Measurements from ENCODE around the gene VWDE. TPM values are rescaled to one million over a fixed set of nuclear protein-coding genes. Genes with fewer than 3 reads are reported as not detected.
"Not testable (repeated sequence)": the region's sequence is repeated elsewhere in the genome, so short reads cannot be mapped to it uniquely, and the experiment has no call there.

VWDE gene
- total and polyA plus RNA-seq, 5 donors: 6.1 to 18.4 (median 10.6) TPM

DNA sequence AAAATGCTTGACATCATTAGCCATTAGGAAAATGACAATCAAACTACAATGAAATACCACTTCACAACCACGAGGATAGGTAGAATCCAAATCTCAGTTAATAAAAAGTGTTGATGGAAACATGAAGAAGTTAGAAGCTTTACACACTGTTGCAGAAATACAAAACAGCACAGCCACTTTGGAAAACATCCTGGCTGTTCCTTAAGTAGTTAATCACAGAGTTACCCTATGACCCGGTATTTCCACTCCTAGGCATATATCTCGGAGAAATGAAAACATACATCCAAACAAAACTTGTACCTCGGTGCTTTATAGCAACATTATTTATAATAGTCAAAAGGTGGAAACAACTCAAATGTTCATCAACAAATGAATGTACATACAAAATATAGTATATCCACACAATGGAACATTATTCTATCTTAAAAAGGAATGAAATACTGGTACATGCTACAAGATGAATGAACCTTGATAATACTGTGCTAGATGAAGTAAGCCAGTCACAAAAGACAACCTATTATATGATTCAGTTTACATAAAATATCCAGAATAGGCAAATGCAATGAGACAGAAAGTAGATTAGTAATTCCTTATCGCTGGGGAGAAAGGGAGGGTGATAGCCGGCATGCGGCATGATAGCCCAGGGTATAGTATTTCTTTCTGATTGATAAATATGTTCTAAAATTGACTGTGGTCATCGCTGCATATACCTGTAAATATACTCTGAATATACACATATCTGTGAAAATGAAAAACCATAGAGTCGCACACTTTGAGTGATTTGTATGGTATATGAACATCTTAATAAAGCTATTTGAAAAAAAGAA lies 1.9 kb downstream of the VWDE start:
- no peak overlapping the region for H3K4me3 ChIP-seq (ENCODE audit: low read length)
- DNase-seq (no peak), ATAC-seq (no peak)
- H3K27ac ChIP-seq (ENCODE audit: low read length): no peak overlapping the region
- H3K9me3 ChIP-seq (ENCODE audit: control insufficient read depth, low read length): no peaks in the 10 kb centered on the region
- no peaks in the 10 kb centered on the region for H3K27me3 ChIP-seq (ENCODE audit: control insufficient read depth, insufficient read depth)
- H3K4me1 ChIP-seq (ENCODE audit: control insufficient read depth, insufficient read depth, low read length): no peaks in the 10 kb centered on the region
- WGBS: 51% methylated on average over 9 of the region's 9 CpGs
- intact Hi-C loops (cut with DNase I): no loop called here

- Histone ChIP-seq H3K27me3 (ENCODE audit: control insufficient read depth, insufficient read depth) (no peaks in the 10 kb centered on the region), H3K4me3 (ENCODE audit: low read length) (no peak overlapping the region), H3K27ac (ENCODE audit: low read length) (no peak overlapping the region), H3K4me1 (ENCODE audit: control insufficient read depth, insufficient read depth, low read length) (no peaks in the 10 kb centered on the region), H3K9me3 (ENCODE audit: control insufficient read depth, low read length) (no peaks in the 10 kb centered on the region)
- ATAC-seq (no peak), DNase-seq (no peak)
- intact Hi-C loops (cut with DNase I): no loop called here
Measured at GRCh38 chr7:12398186-12398585, 5.5 kb downstream of the VWDE start.

DNA sequence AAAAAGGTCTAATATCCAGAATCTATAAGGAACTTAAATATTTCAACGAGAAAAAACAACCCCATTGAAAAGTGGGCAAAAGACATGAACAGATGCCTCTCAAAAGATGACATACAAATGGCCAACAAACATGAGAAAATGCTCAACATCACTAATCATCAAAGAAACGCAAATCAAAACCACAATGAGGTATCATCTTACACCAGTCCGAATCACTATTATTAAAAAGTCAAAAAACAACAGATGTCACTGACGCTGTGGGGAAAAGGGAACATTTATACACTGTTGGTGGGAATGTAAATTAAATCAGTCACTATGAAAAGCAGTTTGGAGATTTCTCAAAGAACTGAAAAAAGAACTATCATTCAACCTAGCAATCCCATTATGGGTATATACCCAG lies 6.0 kb downstream of the VWDE start:
- ATAC-seq: no peak
- Histone ChIP-seq H3K4me1 (ENCODE audit: control insufficient read depth, insufficient read depth, low read length) (no peaks in the 10 kb centered on the region), H3K9me3 (ENCODE audit: control insufficient read depth, low read length) (no peaks in the 10 kb centered on the region), H3K27me3 (ENCODE audit: control insufficient read depth, insufficient read depth) (no peaks in the 10 kb centered on the region), H3K27ac (ENCODE audit: low read length) (no peak overlapping the region), H3K4me3 (ENCODE audit: low read length) (no peak overlapping the region)
- no peak for DNase-seq
- 89% methylated on average over 4 of the region's 4 CpGs for WGBS
- intact Hi-C loops (cut with DNase I): no loop called here

GRCh38 chr7:12396670-12397069 lies 7.0 kb downstream of the VWDE start:
- H3K27ac ChIP-seq (ENCODE audit: low read length); H3K4me1 ChIP-seq (ENCODE audit: control insufficient read depth, insufficient read depth, low read length); ATAC-seq; H3K9me3 ChIP-seq (ENCODE audit: control insufficient read depth, low read length); H3K27me3 ChIP-seq (ENCODE audit: control insufficient read depth, insufficient read depth); H3K4me3 ChIP-seq (ENCODE audit: low read length); DNase-seq; intact Hi-C loops (cut with DNase I): not testable (repeated sequence)
- 79% methylated on average over 1 of the region's 1 CpG for WGBS

DNA sequence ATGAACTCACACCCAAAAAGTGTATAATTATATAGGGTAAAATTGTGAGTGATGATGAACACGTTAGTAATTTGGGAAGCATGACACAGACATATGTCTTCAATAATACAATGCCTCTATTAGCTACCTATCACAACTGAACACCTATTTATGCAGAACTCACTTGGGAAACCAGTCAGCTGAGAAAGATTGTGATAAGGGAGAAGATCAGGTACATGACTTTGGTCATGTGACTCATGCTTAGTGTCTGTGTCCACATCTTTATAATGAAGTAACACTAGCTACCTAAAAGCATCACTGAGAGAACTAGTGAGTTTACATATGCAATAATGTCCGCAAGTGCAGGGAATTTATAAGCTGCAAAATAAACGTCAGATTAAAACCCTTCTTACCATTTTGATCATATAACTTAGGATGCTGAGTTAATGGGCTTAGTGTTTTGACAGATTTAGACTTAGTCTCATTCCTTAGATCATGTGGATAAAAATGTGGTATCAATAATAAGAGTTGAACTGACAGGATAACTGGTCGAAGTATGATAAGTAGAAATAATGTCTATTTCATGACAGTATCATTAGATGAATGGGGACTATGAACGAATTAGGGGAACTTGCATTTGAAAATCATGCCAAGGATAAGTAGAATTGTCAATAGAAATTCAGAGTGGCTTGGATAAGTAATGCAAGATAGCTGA lies 11.6 kb downstream of the VWDE start:
- no peak for DNase-seq
- no peak for ATAC-seq
- no peak overlapping the region for H3K27ac ChIP-seq (ENCODE audit: low read length)
- no peaks in the 10 kb centered on the region for H3K4me1 ChIP-seq (ENCODE audit: control insufficient read depth, insufficient read depth, low read length)
- H3K4me3 ChIP-seq (ENCODE audit: low read length): no peak overlapping the region
- no peaks in the 10 kb centered on the region for H3K9me3 ChIP-seq (ENCODE audit: control insufficient read depth, low read length)
- intact Hi-C loops (cut with DNase I): no loop called here
- no peaks in the 10 kb centered on the region for H3K27me3 ChIP-seq (ENCODE audit: control insufficient read depth, insufficient read depth)
- 71% methylated on average over 5 of the region's 5 CpGs for WGBS

- Histone ChIP-seq H3K9me3 (ENCODE audit: control insufficient read depth, low read length) (no peaks in the 10 kb centered on the region), H3K27ac (ENCODE audit: low read length) (no peak overlapping the region), H3K4me3 (ENCODE audit: low read length) (no peak overlapping the region), H3K27me3 (ENCODE audit: control insufficient read depth, insufficient read depth) (no peaks in the 10 kb centered on the region), H3K4me1 (ENCODE audit: control insufficient read depth, insufficient read depth, low read length) (no peaks in the 10 kb centered on the region)
- DNase-seq (no peak), ATAC-seq (peak; percentile 47 to 52)
- intact Hi-C loops (cut with DNase I): no loop called here
- WGBS: 71% methylated on average over 1 of the region's 1 CpG
Measured at GRCh38 chr7:12389089-12389700, 14.5 kb downstream of the VWDE start.

DNA sequence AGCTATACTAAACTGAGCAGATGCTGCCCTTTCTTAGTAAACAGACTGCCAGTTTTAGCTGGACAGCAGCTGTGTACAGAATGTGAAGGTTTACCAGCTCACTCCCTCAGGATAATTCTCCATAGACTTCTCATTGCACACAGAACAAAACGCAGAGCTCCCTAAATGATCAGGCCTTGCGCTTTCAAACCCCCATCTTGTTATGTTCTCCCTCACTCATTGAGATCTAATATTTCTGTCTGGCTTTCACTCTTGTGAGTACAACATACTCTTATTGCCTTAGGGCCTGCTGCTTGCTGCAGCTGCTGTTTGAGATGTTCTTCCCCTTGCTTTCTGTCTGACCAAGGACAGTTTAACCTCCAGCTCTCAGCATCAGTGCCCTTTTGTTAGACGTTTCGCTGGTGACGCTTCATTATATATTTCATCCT lies 17.3 kb downstream of the VWDE start:
- ATAC-seq: peak in 1 of 2 donors; percentile 52
- intact Hi-C loops (cut with DNase I): no loop called here
- Histone ChIP-seq H3K4me1 (ENCODE audit: control insufficient read depth, insufficient read depth, low read length) (no peaks in the 10 kb centered on the region), H3K4me3 (ENCODE audit: low read length) (no peak overlapping the region), H3K9me3 (ENCODE audit: control insufficient read depth, low read length) (no peaks in the 10 kb centered on the region), H3K27ac (ENCODE audit: low read length) (peak overlapping the region; percentile 78), H3K27me3 (ENCODE audit: control insufficient read depth, insufficient read depth) (no peaks in the 10 kb centered on the region)
- 65% methylated on average over 5 of the region's 5 CpGs for WGBS
- DNase-seq: no peak

GRCh38 chr7:12385364-12385786 lies 18.3 kb downstream of the VWDE start:
- Histone ChIP-seq H3K9me3 (ENCODE audit: control insufficient read depth, low read length) (no peaks in the 10 kb centered on the region), H3K27me3 (ENCODE audit: control insufficient read depth, insufficient read depth) (no peaks in the 10 kb centered on the region), H3K4me1 (ENCODE audit: control insufficient read depth, insufficient read depth, low read length) (no peaks in the 10 kb centered on the region), H3K4me3 (ENCODE audit: low read length) (no peak overlapping the region), H3K27ac (ENCODE audit: low read length) (no peak overlapping the region)
- 18% methylated on average over 2 of the region's 2 CpGs for whole genome bisulfite sequencing
- intact Hi-C loops (cut with DNase I): no loop called here
- ATAC-seq (no peak), DNase-seq (no peak)

DNA sequence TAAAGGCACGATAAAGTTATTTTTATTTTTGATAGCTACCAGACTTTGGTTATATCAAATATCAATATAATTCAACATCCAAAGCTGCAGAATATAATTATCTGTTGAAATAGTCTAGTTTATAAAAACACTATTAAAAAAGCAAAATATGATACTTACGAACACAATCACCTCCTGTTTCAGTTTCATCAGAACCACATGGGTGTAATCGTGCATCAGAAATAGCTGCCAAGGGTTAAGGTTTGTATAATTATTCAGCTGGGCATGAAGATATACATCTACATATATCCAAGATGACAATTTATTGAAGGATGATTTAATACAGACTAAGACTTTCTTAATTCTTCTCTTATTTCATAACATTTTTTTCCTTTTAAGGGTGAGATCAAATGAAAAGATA lies 20.3 kb downstream of the VWDE start:
- ATAC-seq (no peak), DNase-seq (no peak)
- Histone ChIP-seq H3K27me3 (ENCODE audit: control insufficient read depth, insufficient read depth) (no peaks in the 10 kb centered on the region), H3K4me3 (ENCODE audit: low read length) (no peak overlapping the region), H3K4me1 (ENCODE audit: control insufficient read depth, insufficient read depth, low read length) (no peaks in the 10 kb centered on the region), H3K9me3 (ENCODE audit: control insufficient read depth, low read length) (no peaks in the 10 kb centered on the region), H3K27ac (ENCODE audit: low read length) (no peak overlapping the region)
- 73% methylated on average over 3 of the region's 3 CpGs for WGBS
- intact Hi-C loops (cut with DNase I): no loop called here

- Histone ChIP-seq H3K4me3 (ENCODE audit: low read length) (no peak overlapping the region), H3K9me3 (ENCODE audit: control insufficient read depth, low read length) (no peaks in the 10 kb centered on the region), H3K27ac (ENCODE audit: low read length) (peak overlapping the region; percentile 11), H3K27me3 (ENCODE audit: control insufficient read depth, insufficient read depth) (no peaks in the 10 kb centered on the region), H3K4me1 (ENCODE audit: control insufficient read depth, insufficient read depth, low read length) (no peaks in the 10 kb centered on the region)
- ATAC-seq (peak; percentile 51 to 62), DNase-seq (no peak)
- intact Hi-C loops (cut with DNase I): no loop called here
- 34% methylated on average over 2 of the region's 2 CpGs for WGBS
Measured at GRCh38 chr7:12378389-12378788, 25.3 kb downstream of the VWDE start.

DNA sequence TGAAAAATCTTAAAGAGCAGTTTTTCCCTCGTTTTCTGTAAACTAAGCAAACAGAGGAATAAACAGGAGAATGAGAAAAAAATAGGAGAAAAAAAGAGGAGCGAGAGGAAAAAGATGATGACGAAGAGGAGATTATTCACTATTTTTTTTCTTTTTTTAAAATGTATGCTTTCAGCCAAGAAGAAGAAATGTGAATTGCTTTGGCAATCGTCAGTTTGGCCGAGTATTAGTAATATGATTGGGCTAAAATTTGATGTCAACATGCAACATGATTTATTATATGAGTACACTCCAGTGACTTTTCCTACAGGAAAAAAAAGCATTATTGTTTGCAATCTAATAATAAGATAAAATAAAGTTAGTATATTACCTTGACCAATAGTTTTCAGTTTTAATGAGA lies 26.3 kb downstream of the VWDE start:
- intact Hi-C loops (cut with DNase I): no loop called here
- no peak for ATAC-seq
- WGBS: 82% methylated on average over 5 of the region's 5 CpGs

More for the DNA sequence above, 26.3 kb downstream of the VWDE start:
- no peak overlapping the region for H3K27ac ChIP-seq (ENCODE audit: low read length)
- no peaks in the 10 kb centered on the region for H3K4me1 ChIP-seq (ENCODE audit: control insufficient read depth, insufficient read depth, low read length)
- H3K27me3 ChIP-seq (ENCODE audit: control insufficient read depth, insufficient read depth): no peaks in the 10 kb centered on the region
- no peak for DNase-seq
- no peak overlapping the region for H3K4me3 ChIP-seq (ENCODE audit: low read length)
- H3K9me3 ChIP-seq (ENCODE audit: control insufficient read depth, low read length): no peaks in the 10 kb centered on the region
